A673 (cell line): ENCODE data around the gene ANKRD50. TPM values are rescaled to one million over a fixed set of nuclear protein-coding genes. Genes with fewer than 3 reads are reported as not detected.
A peak's percentile ranks its signal among the peaks of the same experiment; 100 is the strongest.

Experiments used
- BruUV-seq: library from RNA; stranded (reverse); fragments of 400-500 nt; replicated peaks from 2 replicates; lab custom pipeline; 2021; lab: Mats Ljungman, UMichigan
- CTCF ChIA-PET: fragments of 300-600 bp; sonication (Branson Sonifier 250); formaldehyde crosslinking; loops from one replicate; lab custom pipeline; 2022; ENCODE audit warnings: antibody characterized with exemption; lab: Charles Lee
- POLR2A ChIA-PET: fragments of 300-600 bp; sonication (Branson Sonifier 250); formaldehyde crosslinking; loops from one replicate; lab custom pipeline; 2022; ENCODE audit warnings: antibody characterized with exemption; ENCODE audit not compliant: low non-redundant PET; lab: Charles Lee
- DNase-seq: peaks from one replicate; pipeline ENCODE4 v3.0.0-alpha.2; 2015; ENCODE audit warnings: low spot score
- H3K27ac ChIP-seq: fragments of 200-600 bp; sonication (generic); 2 replicates; pipeline ENCODE4 v1.5.1; 2016; ENCODE audit warnings: mixed run types, low read depth, mild to moderate bottlenecking, mixed read lengths, antibody characterized with exemption, low read length; ENCODE audit not compliant: poor library complexity, severe bottlenecking
- H3K27me3 ChIP-seq: fragments of 200-600 bp; sonication (generic); replicated peaks from 2 replicates; pipeline ENCODE4 v1.6.1; 2017; ENCODE audit warnings: mixed run types, low read depth, mild to moderate bottlenecking, mixed read lengths, antibody characterized with exemption, low read length; ENCODE audit not compliant: insufficient read depth, poor library complexity
- H3K36me3 ChIP-seq: fragments of 200-600 bp; sonication (generic); 2 replicates; pipeline ENCODE4 v1.6.1; 2016; ENCODE audit warnings: mixed run types, mild to moderate bottlenecking, mixed read lengths, antibody characterized with exemption, low read length; ENCODE audit not compliant: insufficient read depth, poor library complexity, severe bottlenecking
- H3K4me1 ChIP-seq: fragments of 200-600 bp; sonication (generic); 2 replicates; pipeline ENCODE4 v1.6.1; 2017; ENCODE audit warnings: mixed run types, mild to moderate bottlenecking, mixed read lengths, antibody characterized with exemption, low read length; ENCODE audit not compliant: insufficient read depth, poor library complexity, severe bottlenecking
- H3K4me3 ChIP-seq: fragments of 200-600 bp; sonication (generic); 2 replicates; pipeline ENCODE4 v1.5.1; 2016; ENCODE audit warnings: low read depth, mixed run types, mild to moderate bottlenecking, mixed read lengths, low read length; ENCODE audit not compliant: poor library complexity, severe bottlenecking
- H3K9me3 ChIP-seq: fragments of 200-600 bp; sonication (generic); 2 replicates; pipeline ENCODE4 v1.6.1; 2016; ENCODE audit warnings: mixed run types, low read depth, mild to moderate bottlenecking, mixed read lengths, antibody characterized with exemption, low read length; ENCODE audit not compliant: poor library complexity, severe bottlenecking
- CTCF ChIP-seq: fragments of 300-800, 200-600 bp; sonication (generic); conservative IDR thresholded peaks from 2 replicates; pipeline ENCODE4 v1.5.1; 2017; ENCODE audit warnings: low read depth, mild to moderate bottlenecking, antibody characterized with exemption, low read length, moderate library complexity, mixed read lengths
- EZH2 ChIP-seq: fragments of 200-600 bp; sonication (generic); IDR thresholded peaks from 2 replicates; pipeline ENCODE4 v1.6.1; 2017; ENCODE audit warnings: borderline replicate concordance, low read depth, mild to moderate bottlenecking, mixed read lengths, antibody characterized with exemption, low read length; ENCODE audit not compliant: poor library complexity, severe bottlenecking
- intact Hi-C: fragments of 100-400 bp; cut with micrococcal nuclease; formaldehyde crosslinking; loops from one replicate; pipeline ENCODE4 v1.10.0; 2022; ENCODE audit not compliant: unreplicated experiment
- total RNA-seq: library from RNA; stranded (reverse); gene quantifications from 2 replicates; pipeline ENCODE4 v1.2.3, GENCODE V29; 2021

The ANKRD50 gene
- total RNA-seq, 1 experiment from 2014 or later, result 18.4 TPM

GRCh38 chr4:124636788-124637187 is 75.7 kb downstream of the ANKRD50 start:
- intact Hi-C loops, result loop anchor here (5.0 kb wide), 1 partner anchor 209 kb away; no protein-coding TSS in a partner anchor
- TF ChIP-seq EZH2 (no peak), CTCF (no peak)
- Histone ChIP-seq H3K27me3 (no peaks in the 10 kb centered on the region), H3K27ac (peak overlapping the region; percentile 2), H3K4me1 (peaks cover 23% of the 10 kb centered on the region), H3K4me3 (no peak overlapping the region), H3K9me3 (no peaks in the 10 kb centered on the region), H3K36me3 (no peaks in the 10 kb centered on the region)
- CTCF ChIA-PET, result no interaction called here
- BruUV-seq, result no TSS peak
- peak; percentile 87 for DNase-seq
- POLR2A ChIA-PET, result no interaction called here

GRCh38 chr4:124635331-124635730 is 77.2 kb downstream of the ANKRD50 start:
- Histone ChIP-seq H3K4me1 (peaks cover 29% of the 10 kb centered on the region), H3K36me3 (no peaks in the 10 kb centered on the region), H3K9me3 (no peaks in the 10 kb centered on the region), H3K27me3 (no peaks in the 10 kb centered on the region), H3K27ac (no peak overlapping the region), H3K4me3 (no peak overlapping the region)
- TF ChIP-seq CTCF, result no peak
- no peak for TF ChIP-seq EZH2
- CTCF ChIA-PET, result no interaction called here
- BruUV-seq, result no TSS peak
- intact Hi-C loops, result loop anchor here (5.0 kb wide), 1 partner anchor 208 kb away; no protein-coding TSS in a partner anchor
- POLR2A ChIA-PET, result interaction anchor here (0.6 kb wide), 1 partner anchor 10 kb away, joined by 4 read pairs; no protein-coding TSS in a partner anchor
- DNase-seq, result peak; percentile 81

- intact Hi-C loops, result no loop called here
- H3K9me3 ChIP-seq, result no peaks in the 10 kb centered on the region
- ChIA-PET POLR2A (no interaction called here), CTCF (no interaction called here)
- no peak overlapping the region for H3K27ac ChIP-seq
- BruUV-seq, result no TSS peak
- peaks cover 29% of the 10 kb centered on the region for H3K4me1 ChIP-seq
- no peaks in the 10 kb centered on the region for H3K27me3 ChIP-seq
- H3K4me3 ChIP-seq, result no peak overlapping the region
- no peaks in the 10 kb centered on the region for H3K36me3 ChIP-seq
- TF ChIP-seq EZH2, result no peak
- TF ChIP-seq CTCF, result no peak
- DNase-seq, result no peak
Observed at GRCh38 chr4:124633285-124633941, 79.1 kb downstream of the ANKRD50 start.
